Hematopoietic multipotent progenitor cell treated with erythropoietin and hydrocortisone succinate and interleukin-3 and kit ligand, for 6 days (in vitro differentiated cells): ENCODE results near the gene CDH23.
A peak's percentile ranks its signal among the peaks of the same experiment; 100 is the strongest.

ENCODE experiments used
- DNase-seq: peaks from one replicate; pipeline ENCODE4 v3.0.0-alpha.2; 2015

The CDH23 gene

GRCh38 chr10:71393841-71394475, 2.8 kb upstream of the CDH23 start:
- no peak for DNase-seq

GRCh38 chr10:71394926-71395562, 1.7 kb upstream of the CDH23 start:
- DNase-seq = no peak

- peak; percentile 24 for DNase-seq
Measured at GRCh38 chr10:71395621-71396020, 1.1 kb upstream of the CDH23 start.

GRCh38 chr10:71396084-71396710, 523 bp upstream of the CDH23 start:
- peak; percentile 69 for DNase-seq

- no peak for DNase-seq
Measured at GRCh38 chr10:71397296-71398212, 834 bp downstream of the CDH23 start.

DNA sequence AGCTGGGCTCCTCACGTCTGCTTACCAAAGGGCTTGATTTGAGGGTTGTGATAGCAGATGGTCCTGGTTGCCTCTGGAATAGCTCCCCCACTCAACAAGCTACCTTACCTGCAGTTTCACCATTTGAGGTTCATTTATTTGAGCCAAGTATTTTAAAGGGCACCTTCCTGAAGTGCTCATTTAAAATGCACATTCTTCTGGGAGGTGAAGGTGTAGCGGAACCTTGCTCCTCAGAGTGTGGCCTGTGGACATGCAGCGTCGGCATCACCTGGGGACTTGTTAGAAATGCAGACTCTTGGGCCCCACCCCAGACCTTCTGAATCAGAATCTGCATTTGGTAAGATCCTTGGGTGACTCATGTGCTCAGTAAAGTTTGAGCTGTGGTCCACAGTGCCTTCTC, 2.3 kb downstream of the CDH23 start:
- DNase-seq = no peak

DNA sequence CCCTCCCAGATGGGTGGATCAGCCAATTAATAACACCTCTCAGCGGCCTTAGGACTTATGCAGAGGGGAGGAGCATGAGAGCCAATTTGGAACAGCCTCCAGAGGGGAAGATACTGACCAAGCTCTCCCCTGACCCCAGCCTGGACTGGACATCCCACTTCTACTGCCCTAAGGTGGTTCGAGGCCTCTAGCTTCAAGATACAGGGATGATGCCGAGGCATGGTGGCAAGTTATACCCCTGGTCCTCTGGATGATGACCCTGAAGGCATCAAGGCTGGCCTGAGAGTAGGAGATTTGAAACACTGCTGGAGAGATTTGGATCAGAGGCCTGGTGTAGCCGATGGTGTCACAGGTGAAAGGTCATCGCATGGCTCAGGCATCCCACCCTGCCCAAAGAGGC, 3.2 kb downstream of the CDH23 start:
- no peak for DNase-seq

GRCh38 chr10:71401056-71401455, 4.3 kb downstream of the CDH23 start:
- DNase-seq = no peak

DNA sequence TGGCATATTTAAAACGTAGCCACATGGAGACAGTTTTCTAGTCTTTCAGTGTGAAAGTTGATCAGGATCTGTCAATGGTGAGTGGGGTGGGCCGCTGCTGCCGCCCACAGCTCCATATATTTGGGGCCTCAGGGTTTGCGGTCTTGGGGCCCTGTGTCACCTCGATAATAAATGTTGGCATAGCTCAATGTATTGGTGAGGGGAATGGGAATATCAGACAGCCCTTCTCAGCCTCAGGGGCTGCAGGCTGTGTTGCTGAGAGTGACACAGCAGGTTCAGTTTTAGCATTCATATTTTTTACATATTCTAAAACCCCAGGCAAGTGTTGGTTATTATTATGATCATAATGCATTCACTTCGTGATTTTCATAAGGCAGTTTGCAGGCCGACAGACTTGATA, 5.3 kb downstream of the CDH23 start:
- no peak for DNase-seq

GRCh38 chr10:71404503-71405295, 8.0 kb downstream of the CDH23 start:
- DNase-seq = no peak

DNA sequence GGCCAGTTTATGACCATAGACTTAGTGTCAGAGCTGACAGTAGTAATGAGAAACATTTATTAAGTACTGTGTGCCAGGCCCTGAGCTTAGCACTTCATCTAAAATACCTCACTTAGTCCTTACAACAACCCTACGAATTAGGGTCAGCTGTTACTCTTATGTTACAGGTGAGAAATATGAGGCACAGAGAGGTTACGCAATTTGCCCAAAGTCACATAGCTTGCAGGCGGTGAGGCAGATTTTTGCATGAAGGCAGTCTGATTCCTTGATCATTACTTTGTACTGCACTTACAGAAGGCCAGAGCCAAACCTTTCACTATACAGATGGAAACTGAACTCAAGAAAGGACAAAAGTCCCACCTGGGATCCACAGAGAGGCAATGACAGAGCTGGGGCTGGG, 10.2 kb downstream of the CDH23 start:
- no peak for DNase-seq

DNA sequence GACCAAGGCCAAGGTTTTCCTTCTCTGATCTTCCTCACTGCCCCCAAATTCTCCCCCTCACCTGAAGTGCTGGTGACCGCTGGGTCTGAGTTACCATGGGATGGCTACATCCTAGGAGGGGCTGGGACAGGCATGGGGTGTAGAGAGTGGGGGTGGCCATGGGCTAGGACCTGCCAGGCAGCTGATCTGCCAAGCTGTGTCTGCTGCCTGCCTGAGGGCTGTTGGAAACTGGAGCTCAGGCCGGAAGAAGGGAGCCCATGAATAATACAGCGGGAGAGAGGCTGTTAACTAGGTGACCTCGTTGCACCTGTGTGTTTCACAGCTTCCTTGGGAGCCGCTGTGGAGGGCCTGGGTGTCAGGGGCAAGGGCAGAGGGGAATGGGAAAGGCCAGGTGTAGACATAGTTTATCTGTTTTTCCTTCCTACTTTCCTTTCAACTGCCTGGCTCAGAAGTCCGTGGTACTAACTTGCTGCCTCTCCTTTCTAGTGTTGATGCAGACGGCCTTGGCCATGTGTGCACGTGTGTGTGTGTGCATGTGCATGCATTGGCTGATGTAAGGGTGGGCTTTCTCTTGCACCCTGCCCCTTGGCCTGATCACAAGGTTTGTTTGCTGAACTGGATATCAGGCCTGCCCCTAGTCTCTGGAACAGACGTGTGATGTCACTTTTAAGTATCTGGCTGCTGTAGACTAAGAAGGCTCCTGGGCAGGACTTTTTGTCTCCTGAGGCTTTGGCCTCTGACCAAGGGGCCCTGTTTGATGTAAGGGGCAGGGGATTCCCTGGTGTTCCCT, 11.9 kb downstream of the CDH23 start:
- DNase-seq = no peak

- no peak for DNase-seq
Measured at GRCh38 chr10:71409516-71410104, 12.9 kb downstream of the CDH23 start.

DNA sequence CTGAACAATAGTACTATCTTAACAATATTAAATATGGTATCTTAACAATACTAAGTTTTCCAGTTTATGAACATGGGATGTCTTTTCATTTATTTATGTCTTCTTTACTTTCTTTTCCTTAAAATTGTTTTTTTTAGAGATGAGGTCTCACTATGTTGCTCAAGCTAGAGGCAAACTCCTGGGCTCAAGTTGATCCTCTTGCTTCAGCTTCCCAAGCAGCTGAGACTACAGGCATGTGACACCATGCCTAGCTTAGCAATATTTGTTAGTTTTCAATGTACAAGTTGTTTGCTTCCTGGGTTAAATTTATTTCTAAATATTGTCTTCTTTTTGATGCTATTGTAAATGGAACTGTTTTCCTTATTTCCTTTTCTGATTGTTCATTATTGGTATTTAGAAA, 16.9 kb downstream of the CDH23 start:
- DNase-seq = no peak

DNA sequence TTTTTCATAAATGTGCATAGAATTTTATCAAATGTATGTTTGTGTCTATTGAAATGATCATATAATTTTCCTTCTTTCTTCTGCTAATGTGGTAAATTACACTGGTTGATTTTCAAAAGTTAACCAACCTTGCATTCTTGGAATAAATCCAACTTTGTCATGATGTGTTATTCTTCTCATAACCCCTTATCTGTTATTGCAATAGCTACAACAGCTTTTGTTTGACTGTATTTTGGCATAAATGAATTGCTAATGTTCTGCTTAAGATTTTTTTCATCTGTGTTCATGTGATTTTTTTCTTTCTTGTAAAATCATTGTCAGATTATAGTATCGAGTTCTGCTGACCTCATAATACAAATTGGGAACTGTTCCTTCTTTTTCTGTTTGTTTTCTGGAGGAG, 17.6 kb downstream of the CDH23 start:
- no peak for DNase-seq

- DNase-seq = no peak
Measured at GRCh38 chr10:71419002-71419540, 22.4 kb downstream of the CDH23 start.

DNA sequence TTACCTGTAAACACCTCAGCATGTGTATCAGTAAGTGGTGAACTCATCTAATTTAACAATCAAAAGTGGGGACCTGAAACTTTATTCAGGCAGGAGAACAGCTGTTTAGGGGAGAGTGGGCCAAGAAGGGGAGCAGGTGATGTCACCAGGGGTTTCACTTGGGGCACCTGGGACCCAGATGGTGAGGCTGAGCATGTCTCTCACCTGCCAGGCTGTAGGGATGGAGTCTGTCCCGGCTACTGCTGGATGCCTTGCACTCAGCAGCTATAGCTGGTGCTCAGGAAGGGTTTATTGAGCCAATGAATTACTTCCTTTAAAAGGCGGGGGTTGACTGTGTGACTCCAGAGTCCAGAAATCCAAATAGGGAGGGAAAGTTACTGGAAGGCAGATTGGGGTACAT, 23.0 kb downstream of the CDH23 start:
- DNase-seq = no peak

- no peak for DNase-seq
Measured at GRCh38 chr10:71421075-71421434, 24.3 kb downstream of the CDH23 start.

- DNase-seq = no peak
Measured at GRCh38 chr10:71423250-71423649, 26.5 kb downstream of the CDH23 start.

- DNase-seq = no peak
Measured at GRCh38 chr10:71423901-71424300, 27.2 kb downstream of the CDH23 start.
